OCI-LY7 (cell line): ENCODE data around the gene COL18A1. TPM values are rescaled to one million over a fixed set of nuclear protein-coding genes. Genes with fewer than 3 reads are reported as not detected.

ENCODE experiments used
- BruUV-seq: library from RNA; stranded (reverse); fragments of 400-500 nt; replicated peaks from 2 replicates; lab custom pipeline; 2021; lab: Mats Ljungman, UMichigan
- CTCF ChIA-PET: fragments of 300-600 bp; sonication (Branson Sonifier 250); formaldehyde crosslinking; loops from one replicate; lab custom pipeline; 2022; ENCODE audit warnings: antibody characterized with exemption; ENCODE audit not compliant: unreplicated experiment; lab: Charles Lee
- POLR2A ChIA-PET: fragments of 300-600 bp; sonication (Branson Sonifier 250); formaldehyde crosslinking; loops from one replicate; lab custom pipeline; 2022; ENCODE audit warnings: antibody characterized with exemption; lab: Charles Lee
- DNase-seq: peaks from one replicate; pipeline ENCODE4 v3.0.0-alpha.2; 2015; ENCODE audit warnings: low spot score
- H2AFZ ChIP-seq: fragments of 200-600 bp; sonication (generic), shearing (Covaris generic); 2 replicates; pipeline ENCODE4 v1.6.1; 2014; ENCODE audit warnings: mild to moderate bottlenecking, antibody characterized with exemption, low read length, moderate library complexity
- H3K27ac ChIP-seq: fragments of 200-600 bp; sonication (generic); 2 replicates; pipeline ENCODE4 v1.5.1; 2014; ENCODE audit warnings: mixed run types, low read depth, mild to moderate bottlenecking, moderate library complexity, low read length, inconsistent platforms; ENCODE audit not compliant: poor library complexity, severe bottlenecking
- H3K36me3 ChIP-seq: fragments of 200-600 bp; sonication (generic); 2 replicates; pipeline ENCODE4 v1.6.1; 2014; ENCODE audit warnings: mild to moderate bottlenecking, antibody characterized with exemption, low read length, moderate library complexity, mixed read lengths; ENCODE audit not compliant: insufficient read depth
- H3K4me1 ChIP-seq: fragments of 200-600 bp; sonication (generic); 2 replicates; pipeline ENCODE4 v1.5.1; 2014; ENCODE audit warnings: mild to moderate bottlenecking, low read length; ENCODE audit not compliant: insufficient read depth, poor library complexity, severe bottlenecking
- H3K4me2 ChIP-seq: fragments of 200-600 bp; sonication (generic); 2 replicates; pipeline ENCODE4 v1.6.1; 2014; ENCODE audit warnings: mild to moderate bottlenecking, low read length
- H3K4me3 ChIP-seq: fragments of 200-600 bp; sonication (generic); 2 replicates; pipeline ENCODE4 v1.5.1; 2014; ENCODE audit warnings: mild to moderate bottlenecking, low read depth, low read length; ENCODE audit not compliant: poor library complexity, severe bottlenecking
- H3K79me2 ChIP-seq: fragments of 200-600 bp; sonication (generic); 2 replicates; pipeline ENCODE4 v1.6.1; 2016; ENCODE audit warnings: low read depth, mild to moderate bottlenecking, low read length, moderate library complexity, mixed read lengths; ENCODE audit not compliant: insufficient read depth
- H3K9me2 ChIP-seq: fragments of 200-600 bp; sonication (generic); 2 replicates; pipeline ENCODE4 v1.6.1; 2016; ENCODE audit warnings: mild to moderate bottlenecking, low read length, mixed read lengths; ENCODE audit not compliant: insufficient read depth
- H3K9me3 ChIP-seq: fragments of 200-600 bp; sonication (generic); 2 replicates; pipeline ENCODE4 v1.6.1; 2014; ENCODE audit warnings: mild to moderate bottlenecking, mixed run types, low read length, mixed read lengths
- H4K20me1 ChIP-seq: fragments of 200-600 bp; sonication (generic); 2 replicates; pipeline ENCODE4 v1.6.1; 2014; ENCODE audit warnings: mild to moderate bottlenecking, antibody characterized with exemption, low read length, moderate library complexity, mixed read lengths; ENCODE audit not compliant: insufficient read depth
- CTCF ChIP-seq: fragments of 200-600 bp; sonication (generic); conservative IDR thresholded peaks from 2 replicates; pipeline ENCODE4 v1.5.1; 2014; ENCODE audit warnings: mild to moderate bottlenecking, antibody characterized with exemption, low read length, moderate library complexity, mixed read lengths
- EZH2phosphoT487 ChIP-seq: fragments of 200-600 bp; sonication (generic); IDR thresholded peaks from 2 replicates; pipeline ENCODE4 v1.6.1; 2018; ENCODE audit warnings: low read depth, borderline replicate concordance, mild to moderate bottlenecking, mixed run types, antibody characterized with exemption, low read length, moderate library complexity, mixed read lengths
- intact Hi-C: fragments of 100-400 bp; cut with micrococcal nuclease; formaldehyde crosslinking; loops from one replicate; pipeline ENCODE4 v1.10.0; 2022; ENCODE audit not compliant: unreplicated experiment
- total RNA-seq, 2 experiments: library from RNA; depleted of rRNA in 1 of 2; stranded (reverse); fragments of >200 nt in 1 of 2; shearing (Covaris generic) in 1 of 2; gene quantifications; 2 replicates each; pipeline ENCODE4 v1.2.3, GENCODE V29; 2014 to 2022

Gene COL18A1
- total RNA-seq, 2 experiments from 2014 or later, result 0.23 to 7.4 TPM

GRCh38 chr21:45405271-45405818, 380 bp downstream of the COL18A1 start:
- Histone ChIP-seq H3K9me2 (no peaks in the 10 kb centered on the region), H3K36me3 (no peaks in the 10 kb centered on the region), H2AFZ (no peak overlapping the region), H3K27ac (no peak overlapping the region), H4K20me1 (no peaks in the 10 kb centered on the region), H3K79me2 (no peaks in the 10 kb centered on the region), H3K9me3 (no peaks in the 10 kb centered on the region), H3K4me1 (no peaks in the 10 kb centered on the region), H3K4me3 (no peak overlapping the region), H3K4me2 (no peak overlapping the region)
- BruUV-seq, result no TSS peak
- TF ChIP-seq EZH2phosphoT487, result no peak
- TF ChIP-seq CTCF, result no peak
- DNase-seq, result no peak
- ChIA-PET POLR2A (no interaction called here), CTCF (no interaction called here)
- intact Hi-C loops, result no loop called here

DNA sequence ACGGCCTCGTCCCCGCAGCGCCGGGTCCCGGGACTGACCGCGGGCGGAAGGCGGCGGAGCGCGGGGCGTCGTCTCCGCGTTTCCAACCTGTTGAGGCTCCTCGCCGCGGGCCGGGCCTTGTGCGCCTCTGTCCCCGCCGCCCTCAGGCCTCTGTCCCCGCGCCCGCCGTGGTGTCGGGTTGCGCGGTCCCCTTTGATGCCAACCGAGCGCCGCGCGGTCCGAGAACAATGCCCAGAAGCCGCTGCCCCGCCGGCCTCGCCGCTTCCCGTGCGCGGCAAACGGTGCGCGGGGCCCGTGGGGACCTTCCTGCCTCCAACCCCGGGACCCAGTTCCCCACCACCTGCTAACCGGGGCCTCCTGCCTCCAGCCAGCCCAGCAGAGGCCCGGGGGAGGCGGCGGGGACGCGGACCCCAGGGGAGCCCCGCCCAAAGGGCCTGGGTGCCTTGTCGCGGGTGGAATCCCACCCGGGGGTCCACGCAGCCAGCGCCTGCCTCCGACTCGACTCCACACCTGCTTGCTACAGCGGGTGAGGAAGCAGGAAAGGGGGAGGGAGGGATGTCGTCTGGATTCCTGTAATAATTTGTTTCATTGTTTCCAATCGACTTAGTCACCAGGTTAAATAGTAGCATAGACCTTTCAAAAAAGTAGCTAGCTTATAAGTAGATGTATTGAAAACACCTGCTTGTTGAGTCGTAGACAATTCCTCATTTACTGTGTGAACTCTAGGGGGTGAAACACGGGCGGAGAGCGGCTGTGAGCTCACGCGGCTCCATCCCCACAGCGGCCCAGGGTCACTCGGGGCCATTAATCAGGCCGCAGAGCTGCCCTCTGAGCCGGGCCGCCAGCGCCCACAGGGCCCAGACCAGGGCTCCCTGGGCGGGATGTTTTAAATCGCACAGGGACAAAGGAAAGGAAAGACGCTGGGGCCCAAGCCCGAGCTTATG, 1.1 kb downstream of the COL18A1 start:
- Histone ChIP-seq H4K20me1 (no peaks in the 10 kb centered on the region), H3K36me3 (no peaks in the 10 kb centered on the region), H3K27ac (no peak overlapping the region), H3K9me3 (no peaks in the 10 kb centered on the region), H3K4me2 (no peak overlapping the region), H3K4me3 (no peak overlapping the region), H3K9me2 (no peaks in the 10 kb centered on the region), H3K4me1 (no peaks in the 10 kb centered on the region), H3K79me2 (no peaks in the 10 kb centered on the region), H2AFZ (no peak overlapping the region)
- ChIA-PET POLR2A (no interaction called here), CTCF (no interaction called here)
- intact Hi-C loops, result no loop called here
- no peak for DNase-seq
- BruUV-seq, result no TSS peak
- TF ChIP-seq CTCF, result no peak
- TF ChIP-seq EZH2phosphoT487, result no peak
